Retinal pigment epithelial cell (primary cell): ENCODE measurements around the gene ODAD4.
A peak's percentile ranks its signal among the peaks of the same experiment; 100 is the strongest.
"Not testable (repeated sequence)": the region's sequence is repeated elsewhere in the genome, so short reads cannot be mapped to it uniquely, and the experiment has no call there.

Experiments
- DNase-seq: peaks from one replicate; pipeline ENCODE4 v3.0.0-alpha.2; 2010; ENCODE audit warnings: low read depth
- H3K4me3 ChIP-seq: 2 replicates; pipeline ENCODE4 v1.5.1; 2011; ENCODE audit warnings: mild to moderate bottlenecking, low read length, control low read depth, moderate library complexity
- CTCF ChIP-seq: conservative IDR thresholded peaks from 2 replicates; pipeline ENCODE4 v1.5.1; 2011; ENCODE audit warnings: low read depth, low read length, control low read depth, inconsistent platforms

Gene ODAD4

DNA sequence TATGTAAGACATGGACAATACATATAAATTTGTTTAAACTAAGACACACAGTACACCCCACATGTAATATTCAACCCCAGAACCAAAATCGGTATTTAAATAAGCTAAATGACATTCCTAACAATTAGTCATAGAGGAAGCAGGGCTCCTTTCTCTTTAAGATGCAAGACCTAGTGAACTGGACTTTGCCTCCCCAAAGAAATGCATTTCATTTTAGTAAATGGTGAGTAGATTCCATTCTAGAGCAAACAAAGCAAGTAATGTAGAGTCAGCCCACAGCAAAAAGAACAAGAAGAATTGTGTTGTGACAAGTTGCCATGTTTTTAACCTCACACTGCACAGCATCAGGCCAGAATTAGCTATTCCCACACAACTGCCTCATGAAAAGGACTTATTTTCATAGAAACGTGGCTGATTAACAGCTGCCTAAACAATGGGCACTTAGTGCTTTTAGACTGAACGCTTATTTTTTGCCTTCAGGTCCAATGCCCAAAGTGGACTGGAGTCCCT lies 72.4 kb downstream of the ODAD4 start:
- DNase-seq = no peak
- TF ChIP-seq CTCF = no peak
- no peak overlapping the region for H3K4me3 ChIP-seq

DNA sequence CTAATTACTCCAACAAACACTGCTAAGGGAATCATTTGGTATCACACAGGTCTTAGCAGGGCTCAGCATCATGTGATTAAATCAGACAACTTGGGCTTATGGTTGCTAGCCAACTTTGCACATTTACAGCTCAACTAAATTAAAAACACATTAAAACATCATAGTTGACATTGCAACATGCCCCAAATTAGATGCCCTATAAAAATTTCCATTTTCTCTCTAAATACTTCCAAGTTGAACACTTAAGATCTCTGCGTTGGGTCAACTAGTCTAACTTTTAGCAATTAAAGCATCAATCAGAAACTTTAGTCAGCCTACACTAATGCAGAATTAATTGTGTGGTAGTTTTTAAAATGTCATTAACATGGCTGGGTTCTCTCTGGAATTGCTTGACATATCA lies 74.7 kb downstream of the ODAD4 start:
- no peak overlapping the region for H3K4me3 ChIP-seq
- no peak for DNase-seq
- TF ChIP-seq CTCF = no peak

DNA sequence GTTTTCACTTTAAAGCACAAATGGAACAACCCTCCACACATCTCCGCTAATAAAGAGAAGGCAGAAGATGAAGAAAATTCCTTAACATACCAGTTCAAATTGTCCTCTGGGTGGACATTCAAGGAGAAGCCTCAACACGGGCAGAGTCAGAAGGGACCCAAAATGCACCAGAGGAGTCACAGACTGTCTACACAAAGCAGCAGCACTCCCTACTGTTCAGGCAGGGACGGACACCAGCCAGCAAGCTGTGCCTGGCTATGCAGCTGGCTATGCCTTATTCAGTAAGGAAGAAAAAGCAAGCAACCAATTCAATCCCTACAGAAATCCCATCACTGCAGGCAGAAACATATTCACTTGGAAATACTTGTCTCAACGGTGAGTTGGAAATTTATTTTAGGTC lies 78.8 kb downstream of the ODAD4 start:
- peak; percentile 9 for TF ChIP-seq CTCF
- H3K4me3 ChIP-seq = no peak overlapping the region
- DNase-seq = no peak

DNA sequence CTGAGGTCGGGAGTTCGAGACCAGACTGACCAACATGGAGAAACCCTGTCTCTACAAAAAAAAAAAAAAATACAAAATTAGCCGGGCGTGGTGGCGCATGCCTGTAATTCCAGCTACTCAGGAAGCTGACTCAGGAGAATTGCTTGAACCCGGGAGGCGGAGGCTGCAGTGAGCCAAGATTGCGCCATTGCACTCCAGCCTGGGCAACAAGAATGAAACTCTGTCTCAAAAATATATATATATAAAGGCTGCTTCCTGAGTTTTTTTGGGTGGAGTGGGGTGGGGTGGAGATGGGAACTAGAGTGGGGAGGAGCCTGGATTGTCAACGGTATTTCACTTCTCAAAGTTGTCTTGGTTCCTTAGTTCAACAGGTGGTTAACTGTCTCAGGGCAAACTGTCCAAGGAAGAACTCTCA lies 79.9 kb downstream of the ODAD4 start:
- H3K4me3 ChIP-seq, DNase-seq: not testable (repeated sequence)

DNA sequence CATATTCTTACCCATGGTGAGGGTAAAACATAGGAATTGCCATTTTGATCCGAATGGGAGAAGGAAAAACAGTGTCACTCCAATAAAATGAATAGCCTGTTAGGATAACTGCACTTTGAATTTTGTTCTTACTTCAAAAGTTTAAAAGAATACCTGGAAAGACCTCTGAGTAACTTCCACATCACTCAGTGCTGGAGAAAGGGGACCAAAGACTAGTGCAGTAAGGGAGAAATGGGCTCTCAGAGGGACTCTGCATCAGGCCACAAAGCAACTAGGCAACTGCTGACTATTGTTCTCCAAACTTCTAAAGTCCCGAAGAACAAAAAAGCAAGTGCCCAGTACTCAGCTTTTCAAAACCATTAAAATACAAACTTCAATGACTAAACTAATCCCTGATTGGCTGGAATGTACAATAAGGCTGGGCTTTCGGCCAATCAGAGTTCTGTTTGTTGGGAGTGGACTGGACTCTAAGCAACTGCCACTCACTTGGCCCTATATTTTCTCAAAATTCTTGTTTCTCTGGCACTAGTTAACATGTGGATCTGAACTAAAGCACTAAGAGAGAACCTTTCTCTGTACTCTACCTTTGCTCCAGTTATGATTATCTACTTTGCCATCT lies 80.6 kb downstream of the ODAD4 start:
- H3K4me3 ChIP-seq = no peak overlapping the region
- TF ChIP-seq CTCF = no peak
- DNase-seq = no peak

DNA sequence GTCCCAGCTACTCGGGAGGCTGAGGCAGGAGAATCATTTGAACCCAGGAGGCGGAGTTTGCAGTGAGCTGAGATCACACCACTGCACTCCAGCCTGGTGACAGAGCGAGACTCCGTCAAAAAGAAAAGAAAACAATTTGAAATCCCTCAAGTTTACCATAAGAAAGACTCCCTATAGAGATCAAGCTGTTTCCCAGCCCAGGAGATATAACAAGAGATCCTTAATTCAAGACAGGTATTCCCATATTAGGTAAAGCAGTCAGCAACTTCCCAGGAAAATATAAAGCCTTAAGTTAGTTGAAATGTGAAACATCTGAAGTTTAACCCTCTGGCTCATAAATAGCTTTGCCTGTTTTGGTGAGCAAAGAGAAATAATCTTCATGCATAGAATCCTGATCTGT lies 81.9 kb downstream of the ODAD4 start:
- not testable (repeated sequence) for DNase-seq, H3K4me3 ChIP-seq

GRCh38 chr17:42013740-42014139 lies 83.3 kb downstream of the ODAD4 start:
- not testable (repeated sequence) for DNase-seq, H3K4me3 ChIP-seq
